Measurements from ENCODE around the gene MTREX. TPM values are rescaled to one million over a fixed set of nuclear protein-coding genes. Genes with fewer than 3 reads are reported as not detected.

The MTREX gene
- polyA plus RNA-seq, 2 of the 4 experiments (the other 2 are of a cell fraction) = 74.8 to 99.8 TPM

- Histone ChIP-seq H3K27ac (no peak overlapping the region), H3K4me3 (no peak overlapping the region), H3K4me2 (no peak overlapping the region), H3K4me1 (no peaks in the 10 kb centered on the region), H3K9me3 (peaks cover 2% of the 10 kb centered on the region; the same call in 1 of the 3 replicates)
- DNase-seq (ENCODE audit: low read depth in 1 of 2, low spot score in 1 of 2) (no peak), FAIRE-seq (no peak), ATAC-seq (no peak)
- POLR2A ChIA-PET = no interaction called here
- TF ChIP-seq MAFK (IDR thresholded peaks at IDR 0.05; ENCODE audit: partially characterized antibody) (peak; percentile 67), JUN (IDR thresholded peaks at IDR 0.05) (no peak), KDM5A (IDR thresholded peaks at IDR 0.05) (no peak)
- TF ChIP-seq, protein P1, sequence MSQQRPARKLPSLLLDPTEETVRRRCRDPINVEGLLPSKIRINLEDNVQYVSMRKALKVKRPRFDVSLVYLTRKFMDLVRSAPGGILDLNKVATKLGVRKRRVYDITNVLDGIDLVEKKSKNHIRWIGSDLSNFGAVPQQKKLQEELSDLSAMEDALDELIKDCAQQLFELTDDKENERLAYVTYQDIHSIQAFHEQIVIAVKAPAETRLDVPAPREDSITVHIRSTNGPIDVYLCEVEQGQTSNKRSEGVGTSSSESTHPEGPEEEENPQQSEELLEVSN (IDR thresholded peaks at IDR 0.05; ENCODE audit: borderline replicate concordance, low read depth) = no peak
- CTCF ChIA-PET = interaction anchor here (1.1 to 1.2 kb wide), 2 partner anchors 17 to 64 kb away, joined by 3 read pairs; partner anchors contain the start of genes DHX29 and MTREX
These were observed 18.0 kb upstream of the MTREX start for GRCh38 chr5:55289808-55290207.

- no peak overlapping the region for H3K4me2 ChIP-seq
- 85% methylated on average over 2 of the region's 2 CpGs for WGBS (ENCODE audit: missing lambda C conversion rate)
- H3K27ac ChIP-seq = no peak overlapping the region
- DNase-seq (ENCODE audit: low read depth in 1 of 2, low spot score in 1 of 2) (no peak), ATAC-seq (no peak), FAIRE-seq (no peak)
- no peak for TF ChIP-seq CBX2 (IDR thresholded peaks at IDR 0.05; ENCODE audit: borderline replicate concordance, low read depth)
- POLR2A ChIA-PET = no interaction called here
- H3K4me1 ChIP-seq = no peaks in the 10 kb centered on the region
- CTCF ChIA-PET = interaction anchor here (1.1 to 1.5 kb wide), 3 partner anchors 16 to 66 kb away, joined by 3 read pairs; partner anchors contain the start of genes DHX29 and MTREX
- H3K9me3 ChIP-seq = peaks cover 11% of the 10 kb centered on the region; the same call in 2 of the 3 replicates
- no peak overlapping the region for H3K4me3 ChIP-seq
These were observed 16.8 kb upstream of the MTREX start for GRCh38 chr5:55290991-55291390.

DNA sequence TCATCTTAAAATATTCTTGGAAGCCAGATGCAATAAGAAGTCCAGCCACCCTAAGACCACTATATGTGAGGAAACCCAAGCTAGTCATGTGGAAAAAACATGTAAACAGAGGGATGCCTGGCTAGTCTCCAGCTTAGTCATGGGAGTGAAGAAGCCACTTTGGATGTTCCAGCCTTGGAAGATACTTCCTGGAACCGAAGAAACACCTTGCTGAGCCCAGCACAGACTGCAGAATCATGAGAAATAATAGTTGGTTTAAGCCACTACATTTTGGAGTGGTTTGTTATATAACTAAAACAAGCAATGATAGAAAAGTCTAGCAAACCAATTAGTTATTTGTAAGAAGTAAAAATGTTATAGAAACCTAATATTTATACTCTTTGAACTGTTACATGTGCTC lies 12.9 kb upstream of the MTREX start:
- ATAC-seq (no peak), DNase-seq (ENCODE audit: low read depth in 1 of 2, low spot score in 1 of 2) (no peak), FAIRE-seq (no peak)
- Histone ChIP-seq H3K4me3 (no peak overlapping the region), H3K27ac (no peak overlapping the region), H3K4me1 (no peaks in the 10 kb centered on the region), H3K4me2 (no peak overlapping the region), H3K9me3 (peaks cover 11% of the 10 kb centered on the region; the same call in 2 of the 3 replicates)
- ChIA-PET POLR2A (interaction anchor here (0.9 kb wide), 1 partner anchor 12 kb away, joined by 3 read pairs; the partner anchor contains the start of gene DHX29), CTCF (interaction anchor here (1.0 kb wide), 1 partner anchor 14 kb away, joined by 3 read pairs; no protein-coding TSS in a partner anchor)
- no peak for TF ChIP-seq RARB (CRISPR knock-in tag; IDR thresholded peaks at IDR 0.05)
- no peak for TF ChIP-seq PHF8 (IDR thresholded peaks at IDR 0.05; ENCODE audit: borderline replicate concordance, low read depth)
- no peak for TF ChIP-seq BCL3 (IDR thresholded peaks at IDR 0.05)
- no peak for TF ChIP-seq EP300 (IDR thresholded peaks at IDR 0.05)
- TF ChIP-seq CBX2 (IDR thresholded peaks at IDR 0.05; ENCODE audit: borderline replicate concordance, low read depth) = no peak
- TF ChIP-seq HOXA7 (CRISPR knock-in tag; IDR thresholded peaks at IDR 0.05) = no peak
- TF ChIP-seq CHD2 (IDR thresholded peaks at IDR 0.05; ENCODE audit: low read length, partially characterized antibody) = no peak
- TF ChIP-seq ZNF302 (CRISPR knock-in tag; IDR thresholded peaks at IDR 0.05) = no peak
- TF ChIP-seq HOXB13 (CRISPR knock-in tag; IDR thresholded peaks at IDR 0.05; ENCODE audit: low read depth) = no peak
- no peak for TF ChIP-seq EHF (CRISPR knock-in tag; IDR thresholded peaks at IDR 0.05)
- TF ChIP-seq NR3C1 (IDR thresholded peaks at IDR 0.05) = no peak
- TF ChIP-seq, protein P2, sequence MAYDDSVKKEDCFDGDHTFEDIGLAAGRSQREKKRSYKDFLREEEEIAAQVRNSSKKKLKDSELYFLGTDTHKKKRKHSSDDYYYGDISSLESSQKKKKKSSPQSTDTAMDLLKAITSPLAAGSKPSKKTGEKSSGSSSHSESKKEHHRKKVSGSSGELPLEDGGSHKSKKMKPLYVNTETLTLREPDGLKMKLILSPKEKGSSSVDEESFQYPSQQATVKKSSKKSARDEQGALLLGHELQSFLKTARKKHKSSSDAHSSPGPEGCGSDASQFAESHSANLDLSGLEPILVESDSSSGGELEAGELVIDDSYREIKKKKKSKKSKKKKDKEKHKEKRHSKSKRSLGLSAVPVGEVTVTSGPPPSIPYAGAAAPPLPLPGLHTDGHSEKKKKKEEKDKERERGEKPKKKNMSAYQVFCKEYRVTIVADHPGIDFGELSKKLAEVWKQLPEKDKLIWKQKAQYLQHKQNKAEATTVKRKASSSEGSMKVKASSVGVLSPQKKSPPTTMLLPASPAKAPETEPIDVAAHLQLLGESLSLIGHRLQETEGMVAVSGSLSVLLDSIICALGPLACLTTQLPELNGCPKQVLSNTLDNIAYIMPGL (CRISPR knock-in tag; IDR thresholded peaks at IDR 0.05; ENCODE audit: borderline replicate concordance) = no peak
- no peak for TF ChIP-seq GATA3 (IDR thresholded peaks at IDR 0.05; ENCODE audit: borderline replicate concordance)
- WGBS (ENCODE audit: missing lambda C conversion rate) = 88% methylated on average over 1 of the region's 1 CpG
